ENCODE measurements around the gene PGRMC2. TPM values are rescaled to one million over a fixed set of nuclear protein-coding genes. Genes with fewer than 3 reads are reported as not detected.

PGRMC2 gene
- total and polyA plus RNA-seq, 2 of the 8 experiments (the other 6 are each of a cell fraction or from before 2014, with no cell fraction given), result 9.5 to 85.3 TPM

DNA sequence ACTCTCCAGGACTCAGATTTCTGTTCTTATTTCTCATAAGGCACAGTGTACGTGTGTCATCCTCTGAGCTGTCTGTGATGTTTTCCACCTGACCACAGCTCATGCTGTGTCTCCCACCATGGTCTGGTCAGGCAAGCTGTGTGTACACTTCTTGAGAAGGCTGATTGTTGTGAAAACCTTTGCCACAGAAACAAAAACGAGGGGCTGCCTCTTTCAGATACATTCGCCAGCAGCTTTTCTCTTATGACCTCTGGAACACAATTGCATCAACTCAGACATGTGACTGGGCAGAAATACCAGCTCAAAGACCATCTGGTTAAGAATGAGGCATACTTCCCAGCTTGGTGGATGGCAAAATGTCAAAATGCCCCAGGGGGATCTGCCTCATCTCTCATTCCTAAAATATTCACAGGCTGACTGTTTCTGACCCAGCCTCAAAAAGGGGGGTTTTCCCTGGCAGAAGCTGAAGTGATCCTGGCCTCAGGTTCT, 46.1 kb downstream of the PGRMC2 start (continued):
- TF ChIP-seq PHF8 (conservative IDR thresholded peaks at IDR 0.05; ENCODE audit: low read depth, low read length), result no peak
- no peak for TF ChIP-seq MAFK (IDR thresholded peaks at IDR 0.05; ENCODE audit: low read depth, low read length)
- TF ChIP-seq, protein P1, sequence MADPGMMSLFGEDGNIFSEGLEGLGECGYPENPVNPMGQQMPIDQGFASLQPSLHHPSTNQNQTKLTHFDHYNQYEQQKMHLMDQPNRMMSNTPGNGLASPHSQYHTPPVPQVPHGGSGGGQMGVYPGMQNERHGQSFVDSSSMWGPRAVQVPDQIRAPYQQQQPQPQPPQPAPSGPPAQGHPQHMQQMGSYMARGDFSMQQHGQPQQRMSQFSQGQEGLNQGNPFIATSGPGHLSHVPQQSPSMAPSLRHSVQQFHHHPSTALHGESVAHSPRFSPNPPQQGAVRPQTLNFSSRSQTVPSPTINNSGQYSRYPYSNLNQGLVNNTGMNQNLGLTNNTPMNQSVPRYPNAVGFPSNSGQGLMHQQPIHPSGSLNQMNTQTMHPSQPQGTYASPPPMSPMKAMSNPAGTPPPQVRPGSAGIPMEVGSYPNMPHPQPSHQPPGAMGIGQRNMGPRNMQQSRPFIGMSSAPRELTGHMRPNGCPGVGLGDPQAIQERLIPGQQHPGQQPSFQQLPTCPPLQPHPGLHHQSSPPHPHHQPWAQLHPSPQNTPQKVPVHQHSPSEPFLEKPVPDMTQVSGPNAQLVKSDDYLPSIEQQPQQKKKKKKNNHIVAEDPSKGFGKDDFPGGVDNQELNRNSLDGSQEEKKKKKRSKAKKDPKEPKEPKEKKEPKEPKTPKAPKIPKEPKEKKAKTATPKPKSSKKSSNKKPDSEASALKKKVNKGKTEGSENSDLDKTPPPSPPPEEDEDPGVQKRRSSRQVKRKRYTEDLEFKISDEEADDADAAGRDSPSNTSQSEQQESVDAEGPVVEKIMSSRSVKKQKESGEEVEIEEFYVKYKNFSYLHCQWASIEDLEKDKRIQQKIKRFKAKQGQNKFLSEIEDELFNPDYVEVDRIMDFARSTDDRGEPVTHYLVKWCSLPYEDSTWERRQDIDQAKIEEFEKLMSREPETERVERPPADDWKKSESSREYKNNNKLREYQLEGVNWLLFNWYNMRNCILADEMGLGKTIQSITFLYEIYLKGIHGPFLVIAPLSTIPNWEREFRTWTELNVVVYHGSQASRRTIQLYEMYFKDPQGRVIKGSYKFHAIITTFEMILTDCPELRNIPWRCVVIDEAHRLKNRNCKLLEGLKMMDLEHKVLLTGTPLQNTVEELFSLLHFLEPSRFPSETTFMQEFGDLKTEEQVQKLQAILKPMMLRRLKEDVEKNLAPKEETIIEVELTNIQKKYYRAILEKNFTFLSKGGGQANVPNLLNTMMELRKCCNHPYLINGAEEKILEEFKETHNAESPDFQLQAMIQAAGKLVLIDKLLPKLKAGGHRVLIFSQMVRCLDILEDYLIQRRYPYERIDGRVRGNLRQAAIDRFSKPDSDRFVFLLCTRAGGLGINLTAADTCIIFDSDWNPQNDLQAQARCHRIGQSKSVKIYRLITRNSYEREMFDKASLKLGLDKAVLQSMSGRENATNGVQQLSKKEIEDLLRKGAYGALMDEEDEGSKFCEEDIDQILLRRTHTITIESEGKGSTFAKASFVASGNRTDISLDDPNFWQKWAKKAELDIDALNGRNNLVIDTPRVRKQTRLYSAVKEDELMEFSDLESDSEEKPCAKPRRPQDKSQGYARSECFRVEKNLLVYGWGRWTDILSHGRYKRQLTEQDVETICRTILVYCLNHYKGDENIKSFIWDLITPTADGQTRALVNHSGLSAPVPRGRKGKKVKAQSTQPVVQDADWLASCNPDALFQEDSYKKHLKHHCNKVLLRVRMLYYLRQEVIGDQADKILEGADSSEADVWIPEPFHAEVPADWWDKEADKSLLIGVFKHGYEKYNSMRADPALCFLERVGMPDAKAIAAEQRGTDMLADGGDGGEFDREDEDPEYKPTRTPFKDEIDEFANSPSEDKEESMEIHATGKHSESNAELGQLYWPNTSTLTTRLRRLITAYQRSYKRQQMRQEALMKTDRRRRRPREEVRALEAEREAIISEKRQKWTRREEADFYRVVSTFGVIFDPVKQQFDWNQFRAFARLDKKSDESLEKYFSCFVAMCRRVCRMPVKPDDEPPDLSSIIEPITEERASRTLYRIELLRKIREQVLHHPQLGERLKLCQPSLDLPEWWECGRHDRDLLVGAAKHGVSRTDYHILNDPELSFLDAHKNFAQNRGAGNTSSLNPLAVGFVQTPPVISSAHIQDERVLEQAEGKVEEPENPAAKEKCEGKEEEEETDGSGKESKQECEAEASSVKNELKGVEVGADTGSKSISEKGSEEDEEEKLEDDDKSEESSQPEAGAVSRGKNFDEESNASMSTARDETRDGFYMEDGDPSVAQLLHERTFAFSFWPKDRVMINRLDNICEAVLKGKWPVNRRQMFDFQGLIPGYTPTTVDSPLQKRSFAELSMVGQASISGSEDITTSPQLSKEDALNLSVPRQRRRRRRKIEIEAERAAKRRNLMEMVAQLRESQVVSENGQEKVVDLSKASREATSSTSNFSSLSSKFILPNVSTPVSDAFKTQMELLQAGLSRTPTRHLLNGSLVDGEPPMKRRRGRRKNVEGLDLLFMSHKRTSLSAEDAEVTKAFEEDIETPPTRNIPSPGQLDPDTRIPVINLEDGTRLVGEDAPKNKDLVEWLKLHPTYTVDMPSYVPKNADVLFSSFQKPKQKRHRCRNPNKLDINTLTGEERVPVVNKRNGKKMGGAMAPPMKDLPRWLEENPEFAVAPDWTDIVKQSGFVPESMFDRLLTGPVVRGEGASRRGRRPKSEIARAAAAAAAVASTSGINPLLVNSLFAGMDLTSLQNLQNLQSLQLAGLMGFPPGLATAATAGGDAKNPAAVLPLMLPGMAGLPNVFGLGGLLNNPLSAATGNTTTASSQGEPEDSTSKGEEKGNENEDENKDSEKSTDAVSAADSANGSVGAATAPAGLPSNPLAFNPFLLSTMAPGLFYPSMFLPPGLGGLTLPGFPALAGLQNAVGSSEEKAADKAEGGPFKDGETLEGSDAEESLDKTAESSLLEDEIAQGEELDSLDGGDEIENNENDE (IDR thresholded peaks at IDR 0.05; ENCODE audit: insufficient replicate concordance, low read length), result no peak
- no peak for TF ChIP-seq TCF12 (IDR thresholded peaks at IDR 0.05; ENCODE audit: low read depth, low read length)
- no peak for TF ChIP-seq KDM5A (IDR thresholded peaks at IDR 0.05; ENCODE audit: low read length)
